ENCODE results near the gene HSPA12B.

DNA sequence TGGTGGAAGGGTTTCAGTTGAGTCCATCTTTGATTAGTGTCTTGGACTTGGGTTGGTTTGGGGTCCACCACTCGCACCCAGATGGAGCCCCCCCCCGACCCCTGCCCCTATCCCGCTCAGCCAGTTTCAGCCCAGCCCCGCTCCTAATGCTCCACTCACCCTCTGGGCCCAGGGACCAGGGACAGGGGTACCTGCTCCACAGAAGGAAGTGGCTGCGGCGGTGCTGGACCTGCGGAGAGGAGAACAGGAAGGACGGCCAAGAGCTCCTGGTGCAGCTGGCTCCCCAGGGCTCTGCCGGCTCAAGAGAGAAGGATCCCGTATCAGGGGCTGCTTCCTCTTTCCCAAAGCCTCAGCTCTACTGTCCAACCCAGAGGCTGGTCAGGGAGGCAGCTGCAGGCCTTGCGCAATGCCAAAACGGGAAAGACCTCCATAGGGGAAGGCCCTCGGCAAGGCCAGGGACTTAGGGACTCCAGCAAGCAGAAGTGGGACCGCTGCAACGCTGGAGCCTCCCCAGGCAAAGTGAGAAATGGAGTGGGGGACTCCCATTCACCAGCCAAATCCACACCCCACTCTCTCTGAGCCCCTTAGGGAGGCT lies 20.1 kb upstream of the HSPA12B start, which contains the start of gene SIGLEC1:
- TF ChIP-seq POLR2A (IDR thresholded peaks at IDR 0.05; ENCODE audit: extremely low read depth, insufficient read length) (no peak), MYC (IDR thresholded peaks at IDR 0.05; ENCODE audit: low read depth, low read length) (no peak)
- TF ChIP-seq, protein P1, sequence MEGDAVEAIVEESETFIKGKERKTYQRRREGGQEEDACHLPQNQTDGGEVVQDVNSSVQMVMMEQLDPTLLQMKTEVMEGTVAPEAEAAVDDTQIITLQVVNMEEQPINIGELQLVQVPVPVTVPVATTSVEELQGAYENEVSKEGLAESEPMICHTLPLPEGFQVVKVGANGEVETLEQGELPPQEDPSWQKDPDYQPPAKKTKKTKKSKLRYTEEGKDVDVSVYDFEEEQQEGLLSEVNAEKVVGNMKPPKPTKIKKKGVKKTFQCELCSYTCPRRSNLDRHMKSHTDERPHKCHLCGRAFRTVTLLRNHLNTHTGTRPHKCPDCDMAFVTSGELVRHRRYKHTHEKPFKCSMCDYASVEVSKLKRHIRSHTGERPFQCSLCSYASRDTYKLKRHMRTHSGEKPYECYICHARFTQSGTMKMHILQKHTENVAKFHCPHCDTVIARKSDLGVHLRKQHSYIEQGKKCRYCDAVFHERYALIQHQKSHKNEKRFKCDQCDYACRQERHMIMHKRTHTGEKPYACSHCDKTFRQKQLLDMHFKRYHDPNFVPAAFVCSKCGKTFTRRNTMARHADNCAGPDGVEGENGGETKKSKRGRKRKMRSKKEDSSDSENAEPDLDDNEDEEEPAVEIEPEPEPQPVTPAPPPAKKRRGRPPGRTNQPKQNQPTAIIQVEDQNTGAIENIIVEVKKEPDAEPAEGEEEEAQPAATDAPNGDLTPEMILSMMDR (IDR thresholded peaks at IDR 0.05; ENCODE audit: low read depth, low read length), result no peak

Data from NB4 (cell line).